HepG2 (cell line): ENCODE results near the gene MYO15A. TPM values are rescaled to one million over a fixed set of nuclear protein-coding genes. Genes with fewer than 3 reads are reported as not detected.

Source experiments
- BRCA1 ChIP-seq: sonication (generic); formaldehyde crosslinking; IDR thresholded peaks from 2 replicates; pipeline ENCODE4 v1.4.0; 2020; ENCODE audit warnings: missing genetic modification reagents
- CENPT ChIP-seq: sonication (generic); formaldehyde crosslinking; IDR thresholded peaks from 2 replicates; pipeline ENCODE4 v1.8.0; 2022; ENCODE audit warnings: low read depth, mild to moderate bottlenecking, moderate library complexity, missing genetic modification reagents
- DMTF1 ChIP-seq: sonication (generic); formaldehyde crosslinking; IDR thresholded peaks from 2 replicates; pipeline ENCODE4 v1.4.0; 2020; ENCODE audit warnings: mild to moderate bottlenecking, missing genetic modification reagents
- FOXO1 ChIP-seq: sonication (generic); formaldehyde crosslinking; IDR thresholded peaks from 2 replicates; pipeline ENCODE4 v1.4.0; 2020; ENCODE audit warnings: missing genetic modification reagents
- GATAD1 ChIP-seq: IDR thresholded peaks from 2 replicates; pipeline ENCODE4 v1.6.1; 2016; ENCODE audit warnings: missing genetic modification reagents, missing compliant biosample characterization
- KAT7 ChIP-seq: IDR thresholded peaks from 2 replicates; pipeline ENCODE4 v1.6.1; 2018; ENCODE audit warnings: borderline replicate concordance, missing compliant biosample characterization
- MAFF ChIP-seq: IDR thresholded peaks from 2 replicates; pipeline ENCODE4 v1.6.1; 2011; ENCODE audit warnings: low read depth, low read length, improper control_type of control experiment
- MED8 ChIP-seq: sonication (generic); formaldehyde crosslinking; IDR thresholded peaks from 2 replicates; pipeline ENCODE4 v1.8.1; 2023; ENCODE audit warnings: mild to moderate bottlenecking, missing genetic modification reagents; ENCODE audit not compliant: insufficient replicate concordance
- MTA3 ChIP-seq: sonication (generic); formaldehyde crosslinking; IDR thresholded peaks from 2 replicates; pipeline ENCODE4 v1.4.0; 2020; ENCODE audit warnings: missing genetic modification reagents
- NFE2L2 ChIP-seq: fragments of 150-350 bp; IDR thresholded peaks from 2 replicates; pipeline ENCODE4 v1.6.1; 2014; ENCODE audit warnings: low read length
- PAX8 ChIP-seq: sonication (generic); formaldehyde crosslinking; IDR thresholded peaks from 2 replicates; pipeline ENCODE4 v1.8.0; 2022; ENCODE audit warnings: mild to moderate bottlenecking, missing genetic modification reagents, borderline replicate concordance
- PITX1 ChIP-seq: sonication (generic); formaldehyde crosslinking; IDR thresholded peaks from 2 replicates; pipeline ENCODE4 v1.5.1; 2020; ENCODE audit warnings: mild to moderate bottlenecking, missing genetic modification reagents
- PPARG ChIP-seq: conservative IDR thresholded peaks from 2 replicates; pipeline ENCODE4 v1.6.1; 2016; ENCODE audit warnings: missing biosample characterization, missing genetic modification reagents
- RFXANK ChIP-seq: IDR thresholded peaks from 2 replicates; pipeline ENCODE4 v1.6.1; 2016
- SRF ChIP-seq: IDR thresholded peaks from 2 replicates; pipeline ENCODE4 v1.6.1; 2011; ENCODE audit warnings: mild to moderate bottlenecking, low read depth, low read length, moderate library complexity
- SRSF1 ChIP-seq: fragments of 200-400 bp; formaldehyde crosslinking; optimal IDR thresholded peaks from 2 replicates; pipeline ENCODE3; 2017; ENCODE audit warnings: mild to moderate bottlenecking, low read depth, low read length, moderate library complexity
- SYNCRIP ChIP-seq: fragments of 200-400 bp; formaldehyde crosslinking; IDR thresholded peaks from 2 replicates; pipeline ENCODE4 v1.6.1; 2018; ENCODE audit warnings: mild to moderate bottlenecking, low read depth, low read length; ENCODE audit not compliant: insufficient read depth
- TARDBP ChIP-seq: sonication (generic); formaldehyde crosslinking; IDR thresholded peaks from 2 replicates; pipeline ENCODE4 v1.8.0; 2022; ENCODE audit warnings: mild to moderate bottlenecking, missing genetic modification reagents
- TFDP2 ChIP-seq: sonication (generic); formaldehyde crosslinking; IDR thresholded peaks from 2 replicates; pipeline ENCODE4 v1.4.0; 2020; ENCODE audit warnings: missing genetic modification reagents
- THAP11 ChIP-seq: IDR thresholded peaks from 2 replicates; pipeline ENCODE4 v1.6.1; 2016; ENCODE audit warnings: missing biosample characterization, missing genetic modification reagents
- TRIM24 ChIP-seq: sonication (generic); formaldehyde crosslinking; IDR thresholded peaks from 2 replicates; pipeline ENCODE4 v1.8.0; 2022; ENCODE audit warnings: mild to moderate bottlenecking, missing genetic modification reagents
- ZNF20 ChIP-seq: sonication (generic); formaldehyde crosslinking; IDR thresholded peaks from 2 replicates; pipeline ENCODE4 v1.4.0; 2020; ENCODE audit warnings: mild to moderate bottlenecking, moderate library complexity, missing genetic modification reagents
- ZNF256 ChIP-seq: sonication (generic); formaldehyde crosslinking; conservative IDR thresholded peaks from 2 replicates; pipeline ENCODE4 v1.4.0; 2020; ENCODE audit warnings: missing genetic modification reagents
- ZNF276 ChIP-seq: sonication (generic); formaldehyde crosslinking; IDR thresholded peaks from 2 replicates; pipeline ENCODE4 v1.4.0; 2020; ENCODE audit warnings: mild to moderate bottlenecking, low read depth, missing genetic modification reagents
- ZNF33A ChIP-seq: sonication (generic); formaldehyde crosslinking; IDR thresholded peaks from 2 replicates; pipeline ENCODE4 v1.5.1; 2020; ENCODE audit warnings: missing genetic modification reagents, mild to moderate bottlenecking, moderate library complexity, borderline replicate concordance
- ZNF484 ChIP-seq: sonication (generic); formaldehyde crosslinking; IDR thresholded peaks from 2 replicates; pipeline ENCODE4 v1.5.1; 2020; ENCODE audit warnings: mild to moderate bottlenecking, low read depth, missing genetic modification reagents, borderline replicate concordance
- ZSCAN21 ChIP-seq: sonication (generic); formaldehyde crosslinking; IDR thresholded peaks from 2 replicates; pipeline ENCODE4 v1.8.0; 2022; ENCODE audit warnings: mild to moderate bottlenecking, missing genetic modification reagents, moderate library complexity, borderline replicate concordance
- polyA plus RNA-seq, 8 experiments: library from polyadenylated mRNA; depleted of rRNA in 3 of 8; stranded (reverse) in 7 of 8; unstranded in 1 of 8; fragments of >200 nt; fragmentation: Illumina TruSeq in 4 of 8; extraction: Trizol in 4 of 8; gene quantifications; 2 replicates each; pipeline versions ENCODE4 v1.2.1 to v1.2.3, GENCODE V29; 2011 to 2016; ENCODE audit warnings: low read depth in 4 of 8, missing spikeins in 1 of 8, mixed read lengths in 1 of 8; ENCODE audit not compliant: insufficient read depth in 1 of 8
- total RNA-seq, 5 experiments: library from RNA; depleted of rRNA; stranded (reverse); fragments of >200 nt; fragmentation: Illumina TruSeq; extraction: Trizol; gene quantifications; 2 replicates each; pipeline ENCODE4 v1.2.3, GENCODE V29; 2016; ENCODE audit warnings: low read depth in 1 of 5

Gene MYO15A
- total and polyA plus RNA-seq, 2 of the 13 experiments (the other 11 are each of a cell fraction or from before 2014, with no cell fraction given), result 0.07 to 0.20 TPM

GRCh38 chr17:18224387-18225120, 116.0 kb downstream of the MYO15A start (continued):
- TF ChIP-seq TARDBP (CRISPR knock-in tag), result 0 out of 2 replicates have a peak, but pooled peaks have one; percentile 45
- TF ChIP-seq MTA3 (CRISPR knock-in tag), result no peak
- TF ChIP-seq KAT7, result no peak
- TF ChIP-seq SRSF1, result no peak
- no peak for TF ChIP-seq ZNF276 (CRISPR knock-in tag)
- no peak for TF ChIP-seq ZNF33A (CRISPR knock-in tag)
- TF ChIP-seq FOXO1 (CRISPR knock-in tag), result 0 out of 2 replicates have a peak, but pooled peaks have one; percentile 23
- TF ChIP-seq THAP11 (CRISPR knock-in tag), result peak; percentile 70; the same call in 1 of the 2 replicates
- 0 out of 2 replicates have a peak, but pooled peaks have one; percentile 52 for TF ChIP-seq RFXANK (CRISPR knock-in tag)
- no peak for TF ChIP-seq ZNF256 (CRISPR knock-in tag)
- TF ChIP-seq SYNCRIP, result no peak
- no peak for TF ChIP-seq MED8
- peak; percentile 77; the same call in 1 of the 2 replicates for TF ChIP-seq SRF
- peak; percentile 25; the same call in 1 of the 2 replicates for TF ChIP-seq BRCA1
- TF ChIP-seq ZNF20 (CRISPR knock-in tag), result no peak
- peak; percentile 30; the same call in 1 of the 2 replicates for TF ChIP-seq TFDP2 (CRISPR knock-in tag)
- TF ChIP-seq ZSCAN21 (CRISPR knock-in tag), result no peak
- no peak for TF ChIP-seq MAFF
- no peak for TF ChIP-seq PAX8 (CRISPR knock-in tag)
- TF ChIP-seq ZNF484 (CRISPR knock-in tag), result no peak
- no peak for TF ChIP-seq NFE2L2
- no peak for TF ChIP-seq CENPT (CRISPR knock-in tag)
- TF ChIP-seq TRIM24, result no peak
- 0 out of 2 replicates have a peak, but pooled peaks have one; percentile 15 for TF ChIP-seq PPARG (CRISPR knock-in tag)
- no peak for TF ChIP-seq GATAD1 (CRISPR knock-in tag)
- no peak for TF ChIP-seq DMTF1 (CRISPR knock-in tag)
- TF ChIP-seq PITX1 (CRISPR knock-in tag), result no peak
